Measurements from ENCODE around the gene FAM169A. TPM values are rescaled to one million over a fixed set of nuclear protein-coding genes. Genes with fewer than 3 reads are reported as not detected.
"Not testable (repeated sequence)": the region's sequence is repeated elsewhere in the genome, so short reads cannot be mapped to it uniquely, and the experiment has no call there.

Gene FAM169A
- total RNA-seq, 1 donor from 2014 or later = 6.3 TPM

DNA sequence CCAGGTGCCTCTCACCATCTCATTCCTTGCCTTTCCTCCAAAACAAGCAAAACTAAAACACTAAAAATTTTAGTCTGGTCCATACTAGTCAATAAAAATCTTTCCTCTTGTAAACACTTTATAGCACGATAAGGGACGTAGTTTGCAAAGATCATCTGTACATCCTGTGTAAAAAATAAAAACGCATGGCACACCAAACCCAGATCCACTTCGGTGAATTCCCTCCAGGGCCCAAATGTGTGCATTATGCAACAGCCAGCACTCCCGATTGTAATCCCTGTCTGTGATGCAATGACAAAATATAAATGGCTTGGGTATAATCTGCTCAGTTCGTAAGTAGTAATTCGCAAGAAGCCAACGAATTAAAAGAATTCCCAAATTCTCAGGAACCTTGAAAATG lies 1.4 kb downstream of the FAM169A start:
- H3K27ac ChIP-seq (replicated peaks) = no peak overlapping the region
- no peaks in the 10 kb centered on the region for H3K36me3 ChIP-seq
- H3K27me3 ChIP-seq (ENCODE audit: low read depth) = peaks cover 66% of the 10 kb centered on the region
- DNase-seq = no peak
- peaks cover 15% of the 10 kb centered on the region for H3K4me1 ChIP-seq
- TF ChIP-seq CTCF (IDR thresholded peaks at IDR 0.05; ENCODE audit: borderline replicate concordance) = no peak
- peak overlapping the region; percentile 72 for H3K4me3 ChIP-seq
- H3K9me3 ChIP-seq (replicated peaks) = no peaks in the 10 kb centered on the region
- intact Hi-C loops (cut with micrococcal nuclease) = no loop called here

- no peak overlapping the region for H3K27ac ChIP-seq (replicated peaks)
- peaks cover 15% of the 10 kb centered on the region for H3K4me1 ChIP-seq
- H3K36me3 ChIP-seq = no peaks in the 10 kb centered on the region
- H3K4me3 ChIP-seq = no peak overlapping the region
- H3K27me3 ChIP-seq (ENCODE audit: low read depth) = peaks cover 61% of the 10 kb centered on the region
- H3K9me3 ChIP-seq (replicated peaks) = no peaks in the 10 kb centered on the region
- no peak for TF ChIP-seq CTCF (IDR thresholded peaks at IDR 0.05; ENCODE audit: borderline replicate concordance)
- no peak for DNase-seq
- intact Hi-C loops (cut with micrococcal nuclease) = no loop called here
Measured at GRCh38 chr5:74863726-74864125, 2.5 kb downstream of the FAM169A start.

DNA sequence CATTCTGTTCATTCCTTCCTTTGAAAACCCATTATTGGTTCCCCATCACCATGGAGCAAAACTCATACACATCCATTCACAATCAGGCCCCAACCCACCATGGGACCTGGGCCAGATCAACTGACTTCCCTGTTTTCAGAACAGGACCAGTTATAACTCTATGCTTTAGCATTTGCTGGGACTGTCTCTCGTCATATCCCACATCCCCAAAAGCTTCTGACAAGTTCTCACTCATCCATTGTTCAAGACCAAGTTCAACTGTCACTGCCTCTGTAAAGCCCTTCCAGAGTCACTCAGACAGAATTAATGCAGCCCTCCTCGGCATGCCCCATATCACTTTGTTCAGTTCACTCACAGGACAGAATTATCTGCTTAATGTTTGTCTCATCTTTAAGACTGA lies 4.0 kb downstream of the FAM169A start:
- DNase-seq = no peak
- H3K27me3 ChIP-seq (ENCODE audit: low read depth) = peaks cover 54% of the 10 kb centered on the region
- intact Hi-C loops (cut with micrococcal nuclease) = no loop called here

GRCh38 chr5:74856975-74857374 lies 9.2 kb downstream of the FAM169A start:
- H3K27me3 ChIP-seq (ENCODE audit: low read depth); DNase-seq; H3K36me3 ChIP-seq; intact Hi-C loops (cut with micrococcal nuclease); H3K27ac ChIP-seq (replicated peaks); H3K4me1 ChIP-seq; H3K9me3 ChIP-seq (replicated peaks); H3K4me3 ChIP-seq: not testable (repeated sequence)

More for the DNA sequence above, 4.0 kb downstream of the FAM169A start:
- TF ChIP-seq CTCF (IDR thresholded peaks at IDR 0.05; ENCODE audit: borderline replicate concordance) = no peak
- no peaks in the 10 kb centered on the region for H3K9me3 ChIP-seq (replicated peaks)
- H3K36me3 ChIP-seq = no peaks in the 10 kb centered on the region
- no peak overlapping the region for H3K27ac ChIP-seq (replicated peaks)
- H3K4me3 ChIP-seq = no peak overlapping the region
- H3K4me1 ChIP-seq = peaks cover 15% of the 10 kb centered on the region

GRCh38 chr5:74853256-74853655 lies 12.9 kb downstream of the FAM169A start:
- H3K4me3 ChIP-seq = no peak overlapping the region
- intact Hi-C loops (cut with micrococcal nuclease) = no loop called here
- H3K36me3 ChIP-seq = no peaks in the 10 kb centered on the region
- no peak overlapping the region for H3K27ac ChIP-seq (replicated peaks)
- no peak for DNase-seq
- no peak for TF ChIP-seq CTCF (IDR thresholded peaks at IDR 0.05; ENCODE audit: borderline replicate concordance)
- no peaks in the 10 kb centered on the region for H3K27me3 ChIP-seq (ENCODE audit: low read depth)
- no peaks in the 10 kb centered on the region for H3K4me1 ChIP-seq
- peaks cover 7% of the 10 kb centered on the region for H3K9me3 ChIP-seq (replicated peaks)

DNA sequence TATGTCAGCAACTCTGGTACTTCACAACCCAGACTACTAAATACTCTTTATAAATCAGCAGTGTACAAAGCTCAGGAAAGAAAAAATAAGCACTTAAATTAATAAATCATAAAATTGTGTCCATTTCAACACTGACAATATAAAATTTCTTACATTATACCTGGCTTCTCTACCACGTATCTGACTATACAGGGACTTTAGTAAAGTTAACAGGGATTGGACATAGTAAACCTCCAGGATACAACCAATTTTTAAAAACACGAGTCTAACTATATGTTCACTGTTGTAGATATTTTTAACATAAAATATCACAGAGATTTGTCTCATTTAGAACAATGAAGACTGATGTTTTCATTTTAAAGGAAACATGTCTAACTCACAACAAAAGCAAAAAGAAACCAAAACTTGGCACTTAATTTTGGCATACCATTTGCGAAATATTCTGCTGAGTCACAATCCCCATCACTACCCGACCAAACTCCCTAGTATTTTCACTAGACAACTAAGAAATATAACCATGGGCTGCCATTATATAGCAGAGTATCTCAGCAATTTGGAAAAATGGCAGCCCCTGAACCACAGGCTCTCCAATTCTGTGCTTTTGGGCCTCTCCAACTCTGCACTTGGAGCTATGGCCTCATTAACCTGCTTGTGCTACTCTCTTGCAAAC lies 14.4 kb downstream of the FAM169A start:
- Histone ChIP-seq H3K27ac (replicated peaks) (no peak overlapping the region), H3K36me3 (no peaks in the 10 kb centered on the region), H3K4me3 (no peak overlapping the region), H3K9me3 (replicated peaks) (peaks cover 7% of the 10 kb centered on the region), H3K27me3 (ENCODE audit: low read depth) (no peaks in the 10 kb centered on the region), H3K4me1 (no peaks in the 10 kb centered on the region)
- no peak for TF ChIP-seq CTCF (IDR thresholded peaks at IDR 0.05; ENCODE audit: borderline replicate concordance)
- intact Hi-C loops (cut with micrococcal nuclease) = no loop called here
- DNase-seq = no peak

Data from left ventricle myocardium inferior (tissue), 1 donor.